Measurements from ENCODE around the gene KIAA1549. TPM values are rescaled to one million over a fixed set of nuclear protein-coding genes. Genes with fewer than 3 reads are reported as not detected.
A peak's percentile ranks its signal among the peaks of the same experiment; 100 is the strongest.
"Not testable (repeated sequence)": the region's sequence is repeated elsewhere in the genome, so short reads cannot be mapped to it uniquely, and the experiment has no call there.

KIAA1549 gene
- total RNA-seq, 2 donors from 2014 or later: 3.7 to 8.8 TPM

GRCh38 chr7:138979988-138980562, 1.1 kb downstream of the KIAA1549 start:
- H3K27ac ChIP-seq: peak overlapping the region in 1 of 2 donors; percentile 35
- no peak for TF ChIP-seq CTCF (IDR thresholded peaks at IDR 0.05)
- no peak for TF ChIP-seq POLR2AphosphoS5 (IDR thresholded peaks at IDR 0.05)
- no peak for TF ChIP-seq POLR2A (IDR thresholded peaks at IDR 0.05)
- 24% methylated on average over 9 of the region's 9 CpGs for WGBS
- no peak for DNase-seq (ENCODE audit: low spot score)
- H3K9me3 ChIP-seq: no peaks in the 10 kb centered on the region
- intact Hi-C loops (cut with DNase I): loop anchor here (5.0 kb wide), 1 partner anchor 58 kb away; no protein-coding TSS in a partner anchor
- H3K4me1 ChIP-seq (replicated peaks): no peaks in the 10 kb centered on the region
- no peaks in the 10 kb centered on the region for H3K36me3 ChIP-seq
- H3K27me3 ChIP-seq (replicated peaks; ENCODE audit: insufficient read depth): no peaks in the 10 kb centered on the region
- H3K4me3 ChIP-seq: peak overlapping the region; percentile 50 to 58

GRCh38 chr7:138979226-138979979, 1.8 kb downstream of the KIAA1549 start:
- WGBS: 92% methylated on average over 6 of the region's 6 CpGs
- Histone ChIP-seq H3K36me3 (no peaks in the 10 kb centered on the region), H3K4me1 (replicated peaks) (no peaks in the 10 kb centered on the region), H3K27me3 (replicated peaks; ENCODE audit: insufficient read depth) (no peaks in the 10 kb centered on the region), H3K9me3 (no peaks in the 10 kb centered on the region), H3K27ac (no peak overlapping the region), H3K4me3 (no peak overlapping the region)
- DNase-seq (ENCODE audit: low spot score): no peak
- intact Hi-C loops (cut with DNase I): no loop called here
- TF ChIP-seq POLR2A (IDR thresholded peaks at IDR 0.05): no peak
- no peak for TF ChIP-seq POLR2AphosphoS5 (IDR thresholded peaks at IDR 0.05)
- no peak for TF ChIP-seq CTCF (IDR thresholded peaks at IDR 0.05)

GRCh38 chr7:138978541-138979184, 2.5 kb downstream of the KIAA1549 start:
- H3K27ac ChIP-seq: no peak overlapping the region
- no peaks in the 10 kb centered on the region for H3K4me1 ChIP-seq (replicated peaks)
- no peak for DNase-seq (ENCODE audit: low spot score)
- intact Hi-C loops (cut with DNase I): no loop called here
- H3K27me3 ChIP-seq (replicated peaks; ENCODE audit: insufficient read depth): no peaks in the 10 kb centered on the region
- H3K4me3 ChIP-seq: no peak overlapping the region
- TF ChIP-seq POLR2AphosphoS5 (IDR thresholded peaks at IDR 0.05): no peak
- no peak for TF ChIP-seq POLR2A (IDR thresholded peaks at IDR 0.05)
- no peak for TF ChIP-seq CTCF (IDR thresholded peaks at IDR 0.05)
- H3K9me3 ChIP-seq: no peaks in the 10 kb centered on the region
- WGBS: 83% methylated on average over 6 of the region's 6 CpGs
- no peaks in the 10 kb centered on the region for H3K36me3 ChIP-seq

GRCh38 chr7:138976161-138976560, 5.0 kb downstream of the KIAA1549 start:
- H3K36me3 ChIP-seq; H3K27ac ChIP-seq; H3K4me1 ChIP-seq (replicated peaks); H3K27me3 ChIP-seq (replicated peaks; ENCODE audit: insufficient read depth); H3K4me3 ChIP-seq; H3K9me3 ChIP-seq; intact Hi-C loops (cut with DNase I); DNase-seq (ENCODE audit: low spot score): not testable (repeated sequence)
- WGBS: 89% methylated on average over 11 of the region's 11 CpGs

- Histone ChIP-seq H3K27me3 (replicated peaks; ENCODE audit: insufficient read depth) (no peaks in the 10 kb centered on the region), H3K4me3 (no peak overlapping the region), H3K9me3 (no peaks in the 10 kb centered on the region), H3K27ac (no peak overlapping the region), H3K4me1 (replicated peaks) (no peaks in the 10 kb centered on the region), H3K36me3 (no peaks in the 10 kb centered on the region)
- TF ChIP-seq POLR2AphosphoS5 (IDR thresholded peaks at IDR 0.05) (no peak), CTCF (IDR thresholded peaks at IDR 0.05) (no peak), POLR2A (IDR thresholded peaks at IDR 0.05) (no peak)
- intact Hi-C loops (cut with DNase I): no loop called here
- 63% methylated on average over 5 of the region's 5 CpGs for WGBS
- DNase-seq (ENCODE audit: low spot score): no peak
These were observed 5.7 kb downstream of the KIAA1549 start for GRCh38 chr7:138975343-138976104.
